Heart left ventricle (tissue), 13 donors: ENCODE measurements around the gene MEGF11.

ENCODE experiments used
- POLR2A ChIP-seq, 2 donors: fragments of 450-650 bp; IDR thresholded peaks; one replicate each; pipeline ENCODE4 v1.6.1; 2017; ENCODE audit warnings: antibody characterized with exemption in 2 of 2, mild to moderate bottlenecking in 2 of 2, moderate library complexity in 2 of 2
- TF ChIP-seq, protein P1 (sequence below), 12 donors: fragments of 200-600 bp; sonication (generic) in 4 of 12; IDR thresholded peaks; one replicate each; pipeline versions ENCODE4 v1.5.0 to v1.8.0; 2018 to 2022; ENCODE audit warnings: antibody characterized with exemption in 12 of 12, mild to moderate bottlenecking in 5 of 12
- donor health status: ischemic (EF 13 %, LVEDD 7.1; RV severe dilation, severe dysfunction).
- donor health status: DM: no; HTN: yes; CAD: no.
- donor health status: DM: no; HTN: no; CAD: no.
- donor health status: ischemic (EF 25% LVEDD 6.9; RV normal size, moderate dysfunction).
- donor health status: ischemic (EF 25% LVEDD 5.7; RV mildly dilated, moderate dysfunction).
- donor health status: ischemic (EF 35%, LVEDD 5.7; RV mildly dilated, moderate dysfunction).
- donor health status: nonischemic (EF 11% LVEDD 7.7; RV severe dilation, severe dysfunction).
- donor health status: DM: yes; HTN: yes; CAD: no.
- donor health status: PGD.
- donor health status: ischemic (EF 29% LVEDD 5.4; RV normal size, mild dysfunction).
- donor health status: nonischemic (EF 23%, LVEDD 6.1; RV moderate dilation, normal function).

DNA sequence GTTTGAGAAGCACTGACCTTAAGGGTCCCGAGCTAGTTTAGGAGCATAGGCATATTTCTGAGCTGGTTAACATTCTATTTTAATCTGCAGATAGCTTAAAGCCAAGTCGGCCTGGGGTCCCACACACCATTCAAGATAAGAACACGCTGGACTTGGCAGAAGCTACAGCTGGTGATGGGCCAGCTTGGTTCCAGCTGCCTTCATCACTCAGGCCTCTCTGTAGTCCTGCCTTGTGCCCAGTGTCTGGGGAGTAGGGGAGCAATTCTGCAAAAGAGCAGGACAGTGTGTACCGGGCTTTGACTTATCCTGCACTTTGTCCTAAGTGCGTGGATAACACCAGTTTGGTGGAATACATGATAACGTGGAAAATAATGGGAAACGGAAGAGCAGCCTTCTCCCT lies 164.5 kb downstream of the MEGF11 start:
- TF ChIP-seq, protein P1, sequence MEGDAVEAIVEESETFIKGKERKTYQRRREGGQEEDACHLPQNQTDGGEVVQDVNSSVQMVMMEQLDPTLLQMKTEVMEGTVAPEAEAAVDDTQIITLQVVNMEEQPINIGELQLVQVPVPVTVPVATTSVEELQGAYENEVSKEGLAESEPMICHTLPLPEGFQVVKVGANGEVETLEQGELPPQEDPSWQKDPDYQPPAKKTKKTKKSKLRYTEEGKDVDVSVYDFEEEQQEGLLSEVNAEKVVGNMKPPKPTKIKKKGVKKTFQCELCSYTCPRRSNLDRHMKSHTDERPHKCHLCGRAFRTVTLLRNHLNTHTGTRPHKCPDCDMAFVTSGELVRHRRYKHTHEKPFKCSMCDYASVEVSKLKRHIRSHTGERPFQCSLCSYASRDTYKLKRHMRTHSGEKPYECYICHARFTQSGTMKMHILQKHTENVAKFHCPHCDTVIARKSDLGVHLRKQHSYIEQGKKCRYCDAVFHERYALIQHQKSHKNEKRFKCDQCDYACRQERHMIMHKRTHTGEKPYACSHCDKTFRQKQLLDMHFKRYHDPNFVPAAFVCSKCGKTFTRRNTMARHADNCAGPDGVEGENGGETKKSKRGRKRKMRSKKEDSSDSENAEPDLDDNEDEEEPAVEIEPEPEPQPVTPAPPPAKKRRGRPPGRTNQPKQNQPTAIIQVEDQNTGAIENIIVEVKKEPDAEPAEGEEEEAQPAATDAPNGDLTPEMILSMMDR (IDR thresholded peaks at IDR 0.05): no peak
- no peak for TF ChIP-seq POLR2A (IDR thresholded peaks at IDR 0.05)
